SK-N-MC (cell line): Measurements from ENCODE around the gene DMAP1.

Experiments
- EZH2 ChIP-seq: fragments of 200-600 bp; sonication (generic); IDR thresholded peaks from one replicate; pipeline ENCODE4 v1.6.1; 2017; ENCODE audit warnings: antibody characterized with exemption
- POLR2AphosphoS5 ChIP-seq: IDR thresholded peaks from 2 replicates; pipeline ENCODE4 v1.6.1; 2012; ENCODE audit warnings: mild to moderate bottlenecking, low read depth, low read length, borderline replicate concordance

- no peak for TF ChIP-seq EZH2
- TF ChIP-seq POLR2AphosphoS5, result no peak
Observed at GRCh38 chr1:44240802-44241671, 27.8 kb downstream of the DMAP1 start.
